Measurements from ENCODE around the gene TMEM270.

DNA sequence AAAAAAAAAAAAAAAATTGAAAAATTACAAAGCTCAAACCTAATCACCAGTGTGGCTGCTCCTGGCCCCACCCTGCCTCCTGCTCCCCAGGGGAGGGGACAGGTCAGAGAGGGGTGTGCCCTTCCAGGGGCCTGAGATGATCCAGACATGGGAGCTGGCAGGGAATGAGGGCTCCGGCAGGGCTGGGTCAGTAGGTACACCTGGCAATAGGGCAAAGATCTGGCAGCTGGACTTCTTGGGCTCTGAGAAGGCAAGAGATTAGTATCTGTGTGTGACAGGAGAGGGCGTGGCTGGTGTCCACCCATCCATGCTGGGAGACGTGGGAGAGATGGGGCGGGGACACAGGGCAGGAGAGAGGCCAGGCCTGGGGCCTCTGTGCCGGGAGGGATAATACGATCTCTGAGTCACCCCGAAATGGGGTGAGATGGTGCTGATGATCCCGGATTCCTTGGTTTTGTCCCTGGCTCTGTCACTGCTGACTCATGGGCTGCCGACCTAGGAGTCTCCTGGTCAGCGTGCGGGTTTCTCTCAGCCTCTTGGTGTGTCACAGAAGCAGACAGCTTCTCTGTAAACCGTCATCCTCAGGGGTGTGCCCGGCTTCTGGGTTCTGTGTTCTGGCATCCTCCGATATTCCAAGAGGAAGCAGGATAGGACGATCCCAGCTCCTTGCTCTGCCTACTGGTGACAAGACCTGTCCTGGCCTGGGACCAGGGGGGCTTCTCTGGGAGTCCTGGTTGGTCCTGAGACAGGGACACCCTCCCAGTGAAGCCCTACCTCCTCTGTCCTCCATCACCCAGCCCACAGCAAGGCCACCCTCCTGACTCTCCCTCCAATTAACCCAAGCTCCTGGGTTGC lies 38.4 kb upstream of the TMEM270 start:
- TF ChIP-seq TAF1 (IDR thresholded peaks at IDR 0.05; ENCODE audit: borderline replicate concordance, low read depth, low read length) (no peak; the same call in 1 of the 2 replicates), JUND (IDR thresholded peaks at IDR 0.05) (peak; percentile 97), RAD21 (IDR thresholded peaks at IDR 0.05; ENCODE audit: low read length) (no peak), EZH2phosphoT487 (IDR thresholded peaks at IDR 0.05; ENCODE audit: borderline replicate concordance, low read depth) (no peak), SIN3A (IDR thresholded peaks at IDR 0.05; ENCODE audit: borderline replicate concordance, low read depth, low read length) (peak; percentile 86; the same call in 1 of the 2 replicates), FOSL2 (IDR thresholded peaks at IDR 0.05; ENCODE audit: borderline replicate concordance, low read depth) (peak; percentile 99), MXI1 (IDR thresholded peaks at IDR 0.05; ENCODE audit: low read depth, low read length) (peak; percentile 52; the same call in 1 of the 2 replicates)
- TF ChIP-seq, protein P1, sequence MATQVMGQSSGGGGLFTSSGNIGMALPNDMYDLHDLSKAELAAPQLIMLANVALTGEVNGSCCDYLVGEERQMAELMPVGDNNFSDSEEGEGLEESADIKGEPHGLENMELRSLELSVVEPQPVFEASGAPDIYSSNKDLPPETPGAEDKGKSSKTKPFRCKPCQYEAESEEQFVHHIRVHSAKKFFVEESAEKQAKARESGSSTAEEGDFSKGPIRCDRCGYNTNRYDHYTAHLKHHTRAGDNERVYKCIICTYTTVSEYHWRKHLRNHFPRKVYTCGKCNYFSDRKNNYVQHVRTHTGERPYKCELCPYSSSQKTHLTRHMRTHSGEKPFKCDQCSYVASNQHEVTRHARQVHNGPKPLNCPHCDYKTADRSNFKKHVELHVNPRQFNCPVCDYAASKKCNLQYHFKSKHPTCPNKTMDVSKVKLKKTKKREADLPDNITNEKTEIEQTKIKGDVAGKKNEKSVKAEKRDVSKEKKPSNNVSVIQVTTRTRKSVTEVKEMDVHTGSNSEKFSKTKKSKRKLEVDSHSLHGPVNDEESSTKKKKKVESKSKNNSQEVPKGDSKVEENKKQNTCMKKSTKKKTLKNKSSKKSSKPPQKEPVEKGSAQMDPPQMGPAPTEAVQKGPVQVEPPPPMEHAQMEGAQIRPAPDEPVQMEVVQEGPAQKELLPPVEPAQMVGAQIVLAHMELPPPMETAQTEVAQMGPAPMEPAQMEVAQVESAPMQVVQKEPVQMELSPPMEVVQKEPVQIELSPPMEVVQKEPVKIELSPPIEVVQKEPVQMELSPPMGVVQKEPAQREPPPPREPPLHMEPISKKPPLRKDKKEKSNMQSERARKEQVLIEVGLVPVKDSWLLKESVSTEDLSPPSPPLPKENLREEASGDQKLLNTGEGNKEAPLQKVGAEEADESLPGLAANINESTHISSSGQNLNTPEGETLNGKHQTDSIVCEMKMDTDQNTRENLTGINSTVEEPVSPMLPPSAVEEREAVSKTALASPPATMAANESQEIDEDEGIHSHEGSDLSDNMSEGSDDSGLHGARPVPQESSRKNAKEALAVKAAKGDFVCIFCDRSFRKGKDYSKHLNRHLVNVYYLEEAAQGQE (IDR thresholded peaks at IDR 0.05; ENCODE audit: low read depth, low read length): 0 out of 2 replicates have a peak, but pooled peaks have one; percentile 61
- TF ChIP-seq, protein P2, sequence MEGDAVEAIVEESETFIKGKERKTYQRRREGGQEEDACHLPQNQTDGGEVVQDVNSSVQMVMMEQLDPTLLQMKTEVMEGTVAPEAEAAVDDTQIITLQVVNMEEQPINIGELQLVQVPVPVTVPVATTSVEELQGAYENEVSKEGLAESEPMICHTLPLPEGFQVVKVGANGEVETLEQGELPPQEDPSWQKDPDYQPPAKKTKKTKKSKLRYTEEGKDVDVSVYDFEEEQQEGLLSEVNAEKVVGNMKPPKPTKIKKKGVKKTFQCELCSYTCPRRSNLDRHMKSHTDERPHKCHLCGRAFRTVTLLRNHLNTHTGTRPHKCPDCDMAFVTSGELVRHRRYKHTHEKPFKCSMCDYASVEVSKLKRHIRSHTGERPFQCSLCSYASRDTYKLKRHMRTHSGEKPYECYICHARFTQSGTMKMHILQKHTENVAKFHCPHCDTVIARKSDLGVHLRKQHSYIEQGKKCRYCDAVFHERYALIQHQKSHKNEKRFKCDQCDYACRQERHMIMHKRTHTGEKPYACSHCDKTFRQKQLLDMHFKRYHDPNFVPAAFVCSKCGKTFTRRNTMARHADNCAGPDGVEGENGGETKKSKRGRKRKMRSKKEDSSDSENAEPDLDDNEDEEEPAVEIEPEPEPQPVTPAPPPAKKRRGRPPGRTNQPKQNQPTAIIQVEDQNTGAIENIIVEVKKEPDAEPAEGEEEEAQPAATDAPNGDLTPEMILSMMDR (IDR thresholded peaks at IDR 0.05): no peak
- TF ChIP-seq, protein P3, sequence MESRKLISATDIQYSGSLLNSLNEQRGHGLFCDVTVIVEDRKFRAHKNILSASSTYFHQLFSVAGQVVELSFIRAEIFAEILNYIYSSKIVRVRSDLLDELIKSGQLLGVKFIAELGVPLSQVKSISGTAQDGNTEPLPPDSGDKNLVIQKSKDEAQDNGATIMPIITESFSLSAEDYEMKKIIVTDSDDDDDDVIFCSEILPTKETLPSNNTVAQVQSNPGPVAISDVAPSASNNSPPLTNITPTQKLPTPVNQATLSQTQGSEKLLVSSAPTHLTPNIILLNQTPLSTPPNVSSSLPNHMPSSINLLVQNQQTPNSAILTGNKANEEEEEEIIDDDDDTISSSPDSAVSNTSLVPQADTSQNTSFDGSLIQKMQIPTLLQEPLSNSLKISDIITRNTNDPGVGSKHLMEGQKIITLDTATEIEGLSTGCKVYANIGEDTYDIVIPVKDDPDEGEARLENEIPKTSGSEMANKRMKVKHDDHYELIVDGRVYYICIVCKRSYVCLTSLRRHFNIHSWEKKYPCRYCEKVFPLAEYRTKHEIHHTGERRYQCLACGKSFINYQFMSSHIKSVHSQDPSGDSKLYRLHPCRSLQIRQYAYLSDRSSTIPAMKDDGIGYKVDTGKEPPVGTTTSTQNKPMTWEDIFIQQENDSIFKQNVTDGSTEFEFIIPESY (IDR thresholded peaks at IDR 0.05; ENCODE audit: borderline replicate concordance, low read depth): peak; percentile 85
- TF ChIP-seq, protein P4, sequence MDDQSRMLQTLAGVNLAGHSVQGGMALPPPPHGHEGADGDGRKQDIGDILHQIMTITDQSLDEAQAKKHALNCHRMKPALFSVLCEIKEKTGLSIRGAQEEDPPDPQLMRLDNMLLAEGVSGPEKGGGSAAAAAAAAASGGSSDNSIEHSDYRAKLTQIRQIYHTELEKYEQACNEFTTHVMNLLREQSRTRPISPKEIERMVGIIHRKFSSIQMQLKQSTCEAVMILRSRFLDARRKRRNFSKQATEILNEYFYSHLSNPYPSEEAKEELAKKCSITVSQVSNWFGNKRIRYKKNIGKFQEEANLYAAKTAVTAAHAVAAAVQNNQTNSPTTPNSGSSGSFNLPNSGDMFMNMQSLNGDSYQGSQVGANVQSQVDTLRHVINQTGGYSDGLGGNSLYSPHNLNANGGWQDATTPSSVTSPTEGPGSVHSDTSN (IDR thresholded peaks at IDR 0.05): peak; percentile 74

Measured in SK-N-SH (cell line).